Stimulated activated CD8-positive, alpha-beta memory T cell treated with anti-CD3 and anti-CD28 coated beads, Interleukin-15, amount 100 ng/mL, for 4 hours (primary cell): Measurements from ENCODE around the gene SMOC1.

Source experiments
- DNase-seq, 2 donors: peaks; one replicate each; pipeline ENCODE4 v3.0.0-alpha.2; 2020; ENCODE audit warnings: low read depth in 2 of 2

SMOC1 gene

DNA sequence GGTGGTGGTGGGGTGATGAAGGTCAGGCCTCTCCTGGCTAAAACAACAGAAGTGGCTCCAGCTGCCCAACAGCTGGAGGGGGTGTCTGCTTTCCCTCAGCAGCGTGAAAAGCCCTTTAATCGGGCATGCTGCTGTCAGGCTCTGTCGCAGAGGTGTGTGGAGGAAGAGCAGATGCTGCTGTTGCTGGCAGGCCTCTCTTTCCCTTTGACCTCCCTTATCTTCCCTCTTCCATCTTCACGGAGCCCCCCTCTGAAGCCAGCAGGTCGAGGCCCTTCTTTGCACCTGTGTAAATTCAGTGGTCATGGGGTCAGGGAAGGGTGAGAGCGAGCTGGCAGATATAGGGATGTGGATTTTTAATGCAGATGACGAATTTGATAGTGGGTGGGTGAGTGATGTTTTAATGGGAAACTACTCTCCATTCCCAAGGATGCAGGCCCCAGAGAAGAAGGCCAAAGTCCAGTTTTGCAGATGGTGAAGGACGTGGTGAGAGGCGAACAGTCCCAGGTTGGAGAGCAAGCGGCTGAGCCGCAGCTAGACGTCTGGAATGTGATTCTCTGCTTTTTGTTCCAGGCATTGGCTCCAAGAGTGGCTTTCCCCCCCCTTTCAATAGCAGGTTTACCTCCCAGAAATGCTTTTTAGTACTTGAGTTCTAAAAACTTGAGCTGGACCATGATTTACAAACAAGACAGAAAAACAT, 64.0 kb downstream of the SMOC1 start:
- DNase-seq, result no peak

DNA sequence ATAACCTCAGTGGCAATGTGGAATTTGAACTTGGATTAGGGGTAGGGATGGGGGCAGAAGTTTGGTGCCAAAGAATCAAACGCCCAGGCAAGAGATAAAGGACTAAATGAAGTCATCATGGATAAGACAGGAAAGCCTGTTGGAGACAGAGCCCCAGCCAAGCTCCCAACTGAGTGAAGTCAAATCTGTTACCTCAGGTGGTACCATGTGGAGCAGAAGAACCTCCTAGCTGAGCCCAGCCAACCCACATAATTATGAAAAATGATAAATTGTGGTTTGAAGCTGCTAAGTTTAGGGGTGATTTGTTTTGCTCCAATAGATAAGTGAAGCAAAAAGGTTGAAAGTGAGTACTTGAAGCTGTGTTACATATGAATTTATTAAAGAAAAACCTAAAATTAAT, 66.1 kb downstream of the SMOC1 start:
- no peak for DNase-seq

DNA sequence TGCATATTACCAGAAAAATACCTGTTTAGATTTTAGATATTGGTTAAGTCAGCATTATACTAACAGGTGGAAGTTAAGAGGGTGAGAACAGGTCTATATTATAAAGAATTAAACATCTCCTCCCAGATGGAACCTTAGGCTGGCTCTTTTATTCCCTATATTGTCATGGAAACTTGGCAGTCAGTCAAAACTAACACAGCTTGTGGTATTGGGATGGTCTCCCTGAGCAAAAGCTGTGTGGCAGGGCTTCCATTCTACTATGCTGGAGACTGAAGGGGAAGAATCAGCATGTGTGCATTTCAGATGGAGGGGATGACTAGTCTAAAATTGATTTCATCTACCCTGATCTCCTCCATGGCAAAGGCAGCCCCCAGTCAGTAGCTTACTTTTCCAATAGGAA, 66.7 kb downstream of the SMOC1 start:
- no peak for DNase-seq

DNA sequence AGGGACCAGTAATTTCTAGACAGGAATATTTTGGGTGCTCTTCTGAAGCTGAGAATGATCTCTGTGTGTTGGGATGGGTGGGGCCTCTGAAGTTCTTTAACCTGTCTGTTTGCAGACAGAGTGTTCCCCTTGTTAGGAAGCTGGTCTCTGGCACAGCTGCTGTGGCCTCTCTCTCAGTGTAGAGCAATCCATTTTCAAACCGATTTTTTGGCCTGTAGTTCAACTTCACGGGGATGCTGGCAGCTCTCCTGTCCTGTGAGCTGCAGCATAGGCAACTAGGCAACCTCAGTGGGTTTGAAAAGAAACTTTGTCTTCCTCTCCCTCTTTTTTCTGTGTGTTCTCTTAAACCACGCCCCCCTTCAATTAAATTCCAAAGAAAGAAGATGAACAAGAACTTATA, 69.1 kb downstream of the SMOC1 start:
- no peak for DNase-seq

DNA sequence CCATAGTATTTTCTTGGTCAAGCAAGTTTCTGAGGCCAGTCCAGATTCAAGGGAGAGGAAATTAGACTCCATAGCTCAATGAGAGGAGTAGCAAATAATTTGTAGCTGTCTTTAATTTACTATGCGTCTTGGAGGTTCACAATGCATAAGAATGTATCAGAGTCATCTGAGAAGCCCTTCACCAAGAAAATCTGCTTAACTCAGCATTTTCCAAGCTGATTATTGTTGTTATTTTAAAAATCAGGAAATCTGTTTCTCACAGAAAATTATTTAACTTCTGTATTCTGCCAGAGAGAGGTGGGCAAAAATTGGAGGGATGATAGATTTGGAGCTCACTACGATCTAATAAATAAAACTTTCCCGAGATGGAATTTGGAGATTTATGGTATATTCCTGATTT, 72.0 kb downstream of the SMOC1 start:
- no peak for DNase-seq

DNA sequence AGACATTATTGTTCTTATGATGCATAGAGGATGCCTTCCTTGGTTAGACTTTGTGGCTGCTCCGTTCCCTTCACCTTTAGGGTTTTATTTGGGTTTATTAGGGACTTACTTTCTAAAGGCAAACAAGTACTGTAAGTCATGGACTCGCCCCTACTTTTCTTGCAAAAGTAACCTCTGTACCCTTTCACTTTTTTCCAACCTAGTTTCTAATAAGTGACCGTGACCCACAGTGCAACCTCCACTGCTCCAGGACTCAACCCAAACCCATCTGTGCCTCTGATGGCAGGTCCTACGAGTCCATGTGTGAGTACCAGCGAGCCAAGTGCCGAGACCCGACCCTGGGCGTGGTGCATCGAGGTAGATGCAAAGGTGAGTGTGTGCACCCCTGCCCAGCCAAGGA, 72.7 kb downstream of the SMOC1 start:
- DNase-seq, result no peak

DNA sequence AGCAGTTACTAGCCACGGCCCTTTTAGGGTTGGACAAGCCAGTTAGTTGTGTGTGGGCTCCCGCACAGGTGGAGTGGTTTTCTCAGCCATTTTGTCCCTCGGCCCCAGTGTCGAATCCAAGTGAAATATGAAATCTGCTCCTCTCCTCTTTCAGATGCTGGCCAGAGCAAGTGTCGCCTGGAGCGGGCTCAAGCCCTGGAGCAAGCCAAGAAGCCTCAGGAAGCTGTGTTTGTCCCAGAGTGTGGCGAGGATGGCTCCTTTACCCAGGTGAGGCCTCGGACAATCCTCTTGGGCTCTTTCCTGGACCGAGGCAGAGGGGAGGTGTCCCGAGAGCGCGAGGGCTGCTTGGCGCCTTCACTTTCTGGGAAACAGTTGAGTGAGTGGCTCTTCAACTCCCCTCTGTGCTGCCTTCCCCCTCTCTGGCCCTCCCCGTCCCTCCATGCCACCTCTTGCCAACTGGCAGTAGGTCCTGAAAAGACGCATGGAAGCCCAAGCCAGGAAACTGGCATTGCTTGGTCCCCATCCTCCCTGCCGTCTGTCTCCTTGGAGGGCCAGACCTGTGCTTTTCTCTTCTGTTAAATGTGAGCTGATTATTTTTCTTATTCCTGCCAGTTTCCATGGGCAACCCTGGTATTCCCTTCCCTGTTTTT, 74.2 kb downstream of the SMOC1 start:
- DNase-seq, result no peak

DNA sequence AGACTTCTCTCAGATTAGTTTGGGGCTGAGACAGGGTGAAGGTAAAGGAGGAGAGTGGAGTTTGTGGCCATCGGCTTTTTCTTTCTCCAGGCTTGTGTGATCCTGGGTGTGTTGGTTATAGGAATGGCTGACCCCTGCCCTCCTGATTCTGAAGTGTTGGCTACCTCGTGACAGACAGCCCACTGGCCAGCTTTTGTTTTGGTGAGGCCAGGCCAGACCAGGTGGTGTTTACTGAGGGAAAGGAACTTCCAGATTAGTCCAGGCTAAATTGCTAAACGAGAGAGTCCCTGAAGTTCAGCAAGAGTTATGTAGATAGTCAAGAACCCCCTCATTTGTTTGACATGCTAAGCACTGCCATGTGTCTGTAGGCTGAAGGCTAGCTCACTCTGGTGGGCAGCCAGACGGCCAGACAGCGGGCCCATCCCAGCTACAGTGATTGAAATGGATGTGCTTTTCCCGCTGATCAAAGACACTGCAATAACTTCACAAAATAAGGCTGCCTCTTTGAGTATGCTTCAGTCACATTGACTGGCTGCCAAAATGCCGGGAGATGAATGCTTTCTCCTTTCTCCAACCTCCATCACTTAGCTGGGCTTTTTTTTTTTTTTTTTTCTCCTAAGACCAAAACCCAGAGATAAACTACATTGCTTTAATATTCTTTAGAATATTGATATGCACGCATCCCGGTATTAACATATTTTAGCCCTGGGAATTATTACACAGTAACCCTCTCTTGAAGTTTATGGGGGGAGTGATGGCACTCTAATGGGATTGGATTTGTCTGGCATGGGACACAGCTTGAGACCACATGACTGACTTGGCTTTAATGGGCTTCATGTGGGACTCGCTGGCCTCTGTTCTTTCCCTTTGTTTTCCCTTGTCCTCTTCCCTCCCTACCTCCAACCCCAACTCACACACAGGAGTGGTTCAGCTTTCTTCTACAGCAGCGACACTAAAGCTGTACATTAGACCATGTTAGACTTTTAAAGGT, 76.9 kb downstream of the SMOC1 start:
- DNase-seq, result no peak

DNA sequence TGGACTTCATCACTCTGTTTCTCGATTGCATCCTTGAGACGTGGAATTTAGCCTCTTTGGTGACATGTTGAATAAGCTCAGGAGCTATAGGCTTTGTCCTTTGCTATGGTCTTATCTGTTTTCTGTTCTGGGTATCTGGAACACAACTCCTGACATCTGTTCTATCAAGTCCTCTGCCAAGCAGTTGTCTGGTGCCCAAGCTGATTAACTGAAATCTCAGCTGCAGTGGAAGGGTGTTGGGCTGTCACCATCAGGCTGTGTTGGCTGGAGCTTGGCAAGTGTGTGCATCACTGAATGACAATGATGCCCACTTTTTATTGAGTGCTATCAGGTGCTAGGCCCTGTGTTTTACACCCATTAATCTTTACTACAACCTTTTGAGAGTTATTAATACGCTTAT, 77.8 kb downstream of the SMOC1 start:
- DNase-seq, result no peak

DNA sequence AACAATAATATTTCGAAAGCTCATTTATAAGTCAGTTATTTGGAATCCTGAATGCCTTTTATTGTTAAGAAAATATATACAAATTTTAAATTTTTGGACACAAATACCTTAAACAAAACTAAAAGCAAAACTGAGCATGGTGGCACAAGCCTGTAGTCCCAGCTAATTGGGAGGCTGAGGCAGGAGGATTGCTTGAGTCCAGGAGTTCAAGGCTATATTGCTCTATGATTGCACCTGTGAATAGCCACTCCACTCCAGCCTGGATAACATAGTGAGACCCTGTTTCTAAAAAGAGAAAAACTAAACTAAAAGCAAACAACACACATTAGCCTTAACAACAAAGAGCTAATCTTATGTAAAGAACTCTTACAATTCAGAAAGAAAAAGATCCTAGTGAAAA, 78.8 kb downstream of the SMOC1 start:
- DNase-seq, result no peak

DNA sequence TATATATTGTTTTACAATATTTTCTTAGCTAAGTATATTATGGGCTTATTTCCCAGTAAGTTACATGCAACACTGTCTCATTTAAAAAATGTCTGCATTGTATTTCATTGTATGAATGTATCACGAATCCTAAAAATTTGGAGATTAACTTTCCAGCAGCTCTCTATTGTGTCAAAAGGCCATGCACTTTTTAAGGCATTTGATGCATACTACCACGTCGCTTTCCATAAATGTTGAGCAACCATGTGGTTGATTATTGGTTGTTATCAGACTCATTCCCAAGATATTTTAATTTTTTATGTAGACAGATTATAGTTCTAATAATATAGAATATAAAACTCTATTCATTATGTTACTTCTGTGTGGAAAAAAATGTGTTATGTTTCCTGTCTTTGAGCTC, 79.9 kb downstream of the SMOC1 start:
- DNase-seq, result no peak

DNA sequence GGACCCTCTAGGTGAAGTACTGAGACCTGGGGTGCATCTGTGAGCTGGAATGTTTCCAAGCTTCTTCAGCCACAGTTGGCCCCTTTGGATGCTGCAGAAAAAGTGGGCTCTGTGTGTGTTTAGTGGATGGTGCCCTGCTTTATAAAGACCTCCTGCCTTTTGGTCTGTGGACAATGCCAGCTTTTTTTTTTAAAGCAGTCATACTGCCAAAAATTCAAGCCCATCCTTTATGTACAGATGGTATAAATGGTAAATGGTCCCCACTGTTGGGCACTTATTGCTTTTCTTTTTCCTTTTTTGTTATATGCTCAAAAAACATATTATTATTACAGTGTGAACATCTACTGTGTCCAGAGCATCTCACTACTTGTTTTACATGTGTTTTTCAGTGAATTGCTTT, 81.1 kb downstream of the SMOC1 start:
- no peak for DNase-seq

DNA sequence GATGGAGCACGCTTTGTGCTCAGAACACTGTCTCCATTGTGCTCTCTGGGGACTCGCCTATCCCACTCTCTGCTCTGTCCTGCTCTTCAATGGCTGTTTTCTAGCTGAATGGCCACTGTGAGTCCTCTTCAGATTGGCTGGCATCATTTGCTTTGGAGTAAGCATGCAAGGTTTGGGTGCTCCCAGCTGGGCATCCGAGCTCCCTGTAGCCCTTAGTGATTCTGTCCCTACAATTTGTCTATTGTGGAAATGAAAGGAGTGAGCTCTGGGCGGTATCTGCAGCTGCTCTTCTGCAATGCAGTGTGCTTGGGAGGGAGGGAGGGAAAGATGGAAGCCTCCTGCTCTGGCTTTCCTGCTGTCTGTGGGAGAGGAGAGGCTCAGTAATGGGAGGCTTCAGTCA, 84.8 kb downstream of the SMOC1 start:
- DNase-seq, result no peak

DNA sequence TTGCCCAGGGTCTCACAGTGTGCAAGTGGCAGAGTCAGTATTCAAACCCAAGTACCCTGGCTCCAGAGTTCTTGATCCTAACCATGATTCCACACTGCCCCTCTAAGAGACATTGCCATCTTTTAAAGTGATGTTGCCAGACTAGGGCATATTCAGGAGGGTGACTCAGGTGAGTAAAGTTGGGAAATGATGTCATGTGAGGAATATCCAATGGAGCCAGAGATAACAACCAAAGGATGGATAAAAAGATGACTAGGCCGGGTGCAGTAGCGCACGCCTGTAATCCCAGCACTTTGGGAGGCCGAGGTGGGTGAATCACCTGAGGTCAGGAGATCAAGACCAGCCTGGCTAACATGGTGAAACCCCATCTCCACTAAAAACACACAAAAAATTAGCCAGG, 85.6 kb downstream of the SMOC1 start:
- DNase-seq, result no peak

DNA sequence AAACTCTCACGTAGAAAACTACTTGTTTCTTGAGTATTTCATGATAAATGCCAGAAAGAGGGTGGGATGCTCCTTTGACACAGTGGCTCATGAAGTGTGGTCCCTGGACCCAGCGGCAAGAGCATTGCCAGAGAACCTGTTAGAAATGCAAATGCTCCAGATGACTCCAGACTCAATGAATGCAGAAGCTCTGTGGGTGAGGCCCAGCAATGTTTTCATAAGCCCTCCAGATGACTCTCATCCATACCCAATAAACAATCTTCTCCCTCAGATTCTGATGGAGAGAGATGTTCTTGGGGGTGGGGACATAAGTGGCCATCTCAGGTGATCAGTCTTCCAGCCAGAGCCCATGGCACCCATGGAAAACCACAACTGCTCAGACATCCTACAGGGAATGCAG, 88.9 kb downstream of the SMOC1 start:
- DNase-seq, result no peak

DNA sequence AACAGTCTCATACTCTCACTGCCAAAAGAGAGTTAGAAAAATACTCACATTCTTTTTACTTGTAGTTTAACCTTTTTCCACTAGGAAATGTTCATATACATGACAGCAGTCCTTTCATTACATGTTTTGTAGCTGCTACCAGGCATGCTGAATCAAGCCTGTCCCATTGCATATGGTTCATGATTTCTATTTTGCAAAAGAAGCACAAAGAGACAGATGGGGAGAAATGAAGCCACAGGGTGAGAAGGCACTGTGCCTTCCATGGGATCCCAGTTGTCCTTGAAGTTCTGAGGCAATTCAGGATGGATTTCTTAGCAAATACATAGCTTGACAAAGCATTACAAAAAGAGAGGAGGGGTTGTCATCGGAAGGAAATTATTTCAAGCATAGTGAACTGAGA, 89.5 kb downstream of the SMOC1 start:
- no peak for DNase-seq

DNA sequence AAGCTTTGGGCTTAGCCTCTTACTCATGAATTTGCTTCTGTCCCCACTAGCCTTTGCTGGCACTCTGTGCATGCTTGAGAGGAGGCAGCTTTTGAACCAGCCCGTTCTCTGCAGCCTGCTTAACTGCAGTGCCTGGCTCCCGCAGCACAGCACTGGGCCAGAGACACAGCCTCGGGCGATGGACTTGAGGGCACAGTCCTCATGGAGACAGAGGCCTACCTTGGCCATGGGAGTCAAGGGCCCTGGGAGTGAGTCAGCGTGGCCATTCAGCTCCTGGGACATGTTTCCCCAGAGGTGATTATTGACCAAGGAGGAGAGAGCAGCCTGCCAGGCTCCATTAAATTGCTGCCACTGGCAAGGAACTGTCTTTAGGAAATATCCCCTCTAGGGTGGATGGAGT, 93.5 kb downstream of the SMOC1 start:
- DNase-seq, result no peak

DNA sequence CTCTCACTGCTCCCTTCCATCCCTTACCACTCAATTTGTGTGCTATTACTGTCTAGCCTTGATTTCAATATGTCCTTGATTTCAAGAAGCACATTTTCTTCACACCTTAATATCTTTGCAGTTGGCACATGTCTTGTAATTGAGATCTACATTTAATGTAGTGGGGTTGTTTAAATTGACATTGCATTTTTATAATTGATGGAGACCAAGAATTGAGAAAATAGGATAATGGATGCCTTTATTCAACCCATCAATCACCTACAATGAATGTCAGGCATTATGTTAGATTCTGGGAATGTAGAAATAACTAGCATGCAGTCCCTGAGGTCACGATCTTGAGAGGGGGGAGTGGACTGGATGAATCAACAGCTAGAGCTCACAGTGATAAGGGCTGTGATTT, 94.6 kb downstream of the SMOC1 start:
- no peak for DNase-seq

DNA sequence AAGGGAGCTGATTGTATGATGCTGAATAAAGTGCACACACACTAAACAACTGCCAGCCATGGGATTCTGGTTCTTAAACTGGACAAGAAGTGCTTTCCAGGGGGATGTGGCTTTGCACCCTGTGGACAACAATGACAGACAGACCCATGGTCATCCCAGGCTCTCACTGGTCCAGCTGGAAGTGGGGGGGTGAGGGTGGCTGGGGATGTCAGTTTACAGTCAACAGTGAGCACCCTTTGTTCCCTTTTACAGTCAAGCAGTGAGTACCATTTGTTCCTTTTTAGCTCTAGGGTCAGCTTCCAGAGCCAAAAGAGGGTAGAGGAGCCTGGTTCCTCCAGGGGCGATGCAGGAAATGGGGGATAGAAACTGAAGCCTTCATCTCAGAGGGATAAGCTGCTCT, 100.7 kb downstream of the SMOC1 start:
- DNase-seq, result no peak

DNA sequence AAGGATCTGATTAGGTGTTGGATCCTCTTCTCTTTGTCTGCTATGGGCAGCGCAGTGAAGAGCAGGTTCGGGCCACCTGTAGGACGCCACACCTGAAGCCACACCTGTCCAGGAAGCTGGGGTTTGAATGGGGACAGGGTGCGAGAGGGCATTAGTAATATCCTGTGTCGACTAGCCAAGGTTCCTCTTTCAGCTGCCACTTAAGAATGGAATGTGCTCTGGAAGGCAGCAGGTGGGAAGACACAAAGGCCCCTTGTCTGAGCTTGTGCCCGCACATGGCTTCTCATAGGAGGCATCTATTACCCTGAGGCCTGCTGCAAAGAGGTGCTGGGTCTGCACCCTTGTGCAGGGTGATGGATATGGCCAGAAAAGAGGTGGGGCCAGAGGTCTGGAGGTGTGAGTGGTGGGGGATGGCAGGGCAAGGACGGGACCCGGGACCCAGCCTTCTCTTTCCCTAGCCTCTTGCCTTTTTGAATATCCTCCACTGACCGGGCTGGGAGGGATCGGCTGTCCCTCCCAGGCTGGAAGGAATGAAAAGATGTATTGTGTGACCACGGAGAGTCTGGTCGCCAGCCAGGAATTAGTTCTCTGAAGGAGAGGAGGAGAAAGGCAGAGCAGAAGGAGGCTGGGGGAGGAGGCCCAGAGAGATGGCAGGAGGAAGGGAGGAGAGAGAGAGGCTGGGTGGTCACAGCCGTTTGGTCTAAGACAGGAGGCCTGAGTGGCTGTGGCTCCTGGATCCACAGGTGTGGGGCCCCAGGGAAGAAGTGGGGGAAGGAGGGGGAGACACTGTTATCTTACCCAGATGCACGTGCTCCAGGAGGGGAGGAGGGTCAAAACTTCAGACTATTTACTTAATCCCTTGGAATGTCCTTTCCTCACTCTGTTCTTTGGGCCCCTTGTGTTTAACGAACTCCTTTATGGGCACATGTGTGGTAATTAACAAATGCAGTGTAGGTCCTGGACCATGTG, 101.5 kb downstream of the SMOC1 start:
- no peak for DNase-seq

DNA sequence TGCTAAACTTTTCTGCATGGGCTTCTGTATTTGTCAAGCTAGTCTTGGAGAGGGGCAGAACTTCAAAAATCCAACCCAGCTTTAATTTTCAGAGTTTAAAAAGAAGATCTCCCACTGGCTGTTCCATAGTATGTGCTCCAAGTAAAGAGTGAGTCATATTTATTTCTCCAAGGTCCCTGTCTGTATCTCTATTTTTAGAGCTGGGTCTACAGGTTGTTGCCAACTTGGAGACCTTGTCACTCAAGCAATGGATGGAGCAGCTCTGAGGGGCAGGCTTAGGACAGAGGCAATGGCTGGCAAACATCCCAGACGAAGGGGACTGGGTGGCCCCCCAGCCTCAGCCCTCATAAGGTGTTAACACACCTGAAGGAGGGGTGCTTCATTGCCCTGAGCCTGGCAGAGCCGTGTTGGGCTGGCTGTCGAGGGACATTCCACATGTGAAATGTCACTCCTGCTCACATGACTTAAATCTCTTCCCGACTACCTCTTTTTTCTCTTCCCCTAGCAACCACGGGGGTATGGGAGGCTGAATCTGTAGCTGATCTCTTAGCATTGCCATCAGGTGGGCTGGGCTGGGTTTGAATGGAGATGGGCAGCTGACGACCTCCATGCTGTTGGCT, 103.1 kb downstream of the SMOC1 start:
- DNase-seq, result no peak
